Measurements from ENCODE around the gene SINHCAF. TPM values are rescaled to one million over a fixed set of nuclear protein-coding genes. Genes with fewer than 3 reads are reported as not detected.

The SINHCAF gene, protein sequence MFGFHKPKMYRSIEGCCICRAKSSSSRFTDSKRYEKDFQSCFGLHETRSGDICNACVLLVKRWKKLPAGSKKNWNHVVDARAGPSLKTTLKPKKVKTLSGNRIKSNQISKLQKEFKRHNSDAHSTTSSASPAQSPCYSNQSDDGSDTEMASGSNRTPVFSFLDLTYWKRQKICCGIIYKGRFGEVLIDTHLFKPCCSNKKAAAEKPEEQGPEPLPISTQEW
- total RNA-seq: 100 to 1,000 TPM in 1 of 2 experiments, 10 to 100 TPM in 1; 99.4 to 109 TPM

DNA sequence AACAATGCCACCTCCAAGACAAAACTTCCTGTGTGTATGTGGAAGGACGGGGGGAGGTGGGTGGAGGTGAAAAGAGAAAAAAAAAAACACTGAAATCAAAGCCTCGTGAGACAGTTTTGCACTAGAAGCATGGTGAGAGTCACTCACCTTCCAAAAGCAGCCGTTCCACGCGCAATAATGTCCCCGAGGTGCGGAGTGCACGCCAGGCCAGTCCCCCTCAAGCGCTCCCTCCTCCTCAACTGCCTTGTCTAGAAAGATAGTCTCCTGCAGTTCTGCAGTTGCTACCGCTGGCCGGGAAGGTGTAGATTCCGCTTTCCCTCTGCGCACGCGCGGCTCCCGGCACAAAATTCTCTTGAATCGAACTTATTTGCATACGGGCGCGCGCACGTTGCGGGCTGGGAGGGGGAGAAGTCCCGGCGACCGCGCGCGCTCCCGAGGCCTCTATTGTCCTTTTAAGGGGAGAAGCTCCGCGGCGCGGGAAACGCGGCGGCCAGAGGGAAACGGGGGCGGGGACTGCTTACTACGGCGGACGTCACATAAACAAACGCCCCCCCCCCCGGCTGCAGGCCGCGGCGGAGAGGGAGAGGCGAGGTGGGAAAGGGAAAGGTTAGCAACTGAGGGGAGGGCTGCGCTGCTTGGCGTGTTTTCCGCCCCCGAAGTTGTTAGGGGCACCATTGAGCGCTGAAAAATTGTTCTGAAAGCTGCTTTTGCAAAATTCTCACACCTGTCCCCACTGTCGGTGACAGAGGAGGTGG, at the start of gene SINHCAF:
Gene SINHCAF, minus strand, starts transcription at position 274 of the 755 bp plus-strand sequence. CDS start 27,946 bp downstream, outside the sequence.

Measured in activated naive CD4-positive, alpha-beta T cell treated with anti-CD3 and anti-CD28 coated beads, Interleukin-2, amount 10 ng/mL, durations not matched to agents 5 hours and 36 hours (primary cell).